Tibial nerve (tissue), 4 donors: ENCODE results near the gene KIF25. TPM values are rescaled to one million over a fixed set of nuclear protein-coding genes. Genes with fewer than 3 reads are reported as not detected.

ENCODE experiments used
- DNase-seq, 2 donors: peaks; one replicate each; pipeline ENCODE4 v3.0.0-alpha.2; 2019; ENCODE audit warnings: low spot score in 2 of 2
- H3K27ac ChIP-seq, 4 donors: fragments of 200-600 bp; sonication (generic) in 3 of 4; one replicate each; pipeline ENCODE4 v1.5.1; 2017 to 2019; ENCODE audit warnings: mild to moderate bottlenecking in 1 of 4
- H3K27me3 ChIP-seq, 2 donors: fragments of 200-600 bp; sonication (generic) in 1 of 2; one replicate each; pipeline versions ENCODE4 v1.5.1 to v1.6.0; 2017 to 2019
- H3K36me3 ChIP-seq, 3 donors: fragments of 200-600 bp; sonication (generic); one replicate each; pipeline ENCODE4 v1.5.1; 2018 to 2019
- H3K4me1 ChIP-seq, 4 donors: fragments of 200-600 bp; sonication (generic) in 3 of 4; one replicate each; pipeline ENCODE4 v1.5.1; 2017 to 2019
- H3K4me3 ChIP-seq, 4 donors: fragments of 200-600 bp; sonication (generic) in 3 of 4; one replicate each; pipeline ENCODE4 v1.5.1; 2017 to 2019; ENCODE audit warnings: mild to moderate bottlenecking in 1 of 4, moderate library complexity in 1 of 4
- H3K9me3 ChIP-seq, 4 donors: fragments of 200-600 bp; sonication (generic) in 3 of 4; one replicate each; pipeline ENCODE4 v1.5.1; 2017 to 2019
- EP300 ChIP-seq, 2 donors: sonication (generic); formaldehyde crosslinking; IDR thresholded peaks; one replicate each; pipeline ENCODE4 v1.6.1; 2017; ENCODE audit warnings: antibody characterized with exemption in 2 of 2, mild to moderate bottlenecking in 1 of 2
- POLR2A ChIP-seq, 2 donors: fragments of 450-650 bp; IDR thresholded peaks; one replicate each; pipeline ENCODE4 v1.6.1; 2017; ENCODE audit warnings: antibody characterized with exemption in 2 of 2, mild to moderate bottlenecking in 2 of 2, moderate library complexity in 2 of 2
- WGBS, 2 donors: methylation state at CpG; one replicate each; pipeline ENCODE4 v1.1.5; 2018; 5-methylcytosine and 5-hydroxymethylcytosine counted together
- total RNA-seq, 4 donors: library from RNA; depleted of rRNA; stranded (reverse); fragments of >200 nt; gene quantifications; one replicate each; pipeline ENCODE4 v1.1.0, GENCODE V29; 2016
- TF ChIP-seq, protein P1 (sequence below), 5 experiments: fragments of 200-600 bp in 3 of 5; fragments of 450-650 bp in 2 of 5; sonication (generic) in 3 of 5; IDR thresholded peaks; one replicate each; pipeline ENCODE4 v1.5.1; 2016 to 2019; ENCODE audit warnings: antibody characterized with exemption in 5 of 5, mild to moderate bottlenecking in 3 of 5, moderate library complexity in 2 of 5

Gene KIF25
- total RNA-seq, 4 donors from 2014 or later = not detected

DNA sequence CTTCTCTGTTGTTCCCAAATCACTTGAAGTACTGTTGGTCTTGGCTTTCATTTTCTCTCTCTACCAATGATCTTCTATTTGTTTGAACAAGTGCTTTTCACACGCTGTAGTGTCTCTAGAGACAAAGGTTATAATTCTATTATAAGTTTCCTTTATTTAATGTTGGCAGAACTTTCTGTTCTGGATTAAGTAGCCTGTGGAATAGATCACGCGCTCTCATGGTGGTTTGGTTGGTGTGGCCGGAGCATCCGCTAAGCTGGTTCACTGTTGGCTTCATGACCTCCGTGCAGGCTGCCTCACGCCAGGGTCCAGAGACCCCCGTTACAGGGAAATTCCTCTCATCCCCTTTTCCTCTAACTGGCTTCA lies 30.9 kb upstream of the KIF25 start:
- Histone ChIP-seq H3K27ac (peak overlapping the region in 3 of 4 donors; percentile 6 to 84 (median 55)), H3K27me3 (no peaks in the 10 kb centered on the region), H3K36me3 (peaks cover 0 to 59% (median 0%) of the 10 kb centered on the region in 3 donors), H3K4me3 (no peak overlapping the region), H3K9me3 (no peaks in the 10 kb centered on the region), H3K4me1 (peaks cover 0 to 18% (median 0%) of the 10 kb centered on the region in 4 donors)
- TF ChIP-seq, protein P1, sequence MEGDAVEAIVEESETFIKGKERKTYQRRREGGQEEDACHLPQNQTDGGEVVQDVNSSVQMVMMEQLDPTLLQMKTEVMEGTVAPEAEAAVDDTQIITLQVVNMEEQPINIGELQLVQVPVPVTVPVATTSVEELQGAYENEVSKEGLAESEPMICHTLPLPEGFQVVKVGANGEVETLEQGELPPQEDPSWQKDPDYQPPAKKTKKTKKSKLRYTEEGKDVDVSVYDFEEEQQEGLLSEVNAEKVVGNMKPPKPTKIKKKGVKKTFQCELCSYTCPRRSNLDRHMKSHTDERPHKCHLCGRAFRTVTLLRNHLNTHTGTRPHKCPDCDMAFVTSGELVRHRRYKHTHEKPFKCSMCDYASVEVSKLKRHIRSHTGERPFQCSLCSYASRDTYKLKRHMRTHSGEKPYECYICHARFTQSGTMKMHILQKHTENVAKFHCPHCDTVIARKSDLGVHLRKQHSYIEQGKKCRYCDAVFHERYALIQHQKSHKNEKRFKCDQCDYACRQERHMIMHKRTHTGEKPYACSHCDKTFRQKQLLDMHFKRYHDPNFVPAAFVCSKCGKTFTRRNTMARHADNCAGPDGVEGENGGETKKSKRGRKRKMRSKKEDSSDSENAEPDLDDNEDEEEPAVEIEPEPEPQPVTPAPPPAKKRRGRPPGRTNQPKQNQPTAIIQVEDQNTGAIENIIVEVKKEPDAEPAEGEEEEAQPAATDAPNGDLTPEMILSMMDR (IDR thresholded peaks at IDR 0.05) = no peak
- TF ChIP-seq EP300 (IDR thresholded peaks at IDR 0.05) = peak; percentile 47 to 48
- DNase-seq = peak in 1 of 2 donors; percentile 28
- WGBS, 2 donors = 75 to 79% methylated on average over 8 of the region's 8 CpGs

DNA sequence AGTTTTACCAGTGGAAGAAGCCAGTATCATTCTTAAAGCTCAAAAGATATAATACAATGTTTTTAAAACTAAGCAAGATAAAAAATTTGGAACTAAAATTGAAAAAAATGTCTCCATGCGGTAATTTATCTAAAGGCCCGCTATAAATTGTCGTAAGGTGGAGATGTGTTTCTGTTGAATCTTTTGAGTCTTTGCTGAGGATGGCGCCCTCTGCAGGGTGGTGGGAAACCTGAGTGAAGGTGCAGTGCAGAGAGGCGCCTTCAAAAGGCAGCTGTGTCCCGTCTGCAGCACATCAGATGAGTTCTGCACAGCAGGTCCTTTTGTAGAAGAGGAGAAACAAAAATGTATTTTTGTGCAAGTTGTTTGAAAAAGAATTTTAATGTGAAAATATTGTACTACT lies 29.4 kb upstream of the KIF25 start:
- DNase-seq = no peak
- Histone ChIP-seq H3K9me3 (no peaks in the 10 kb centered on the region), H3K36me3 (peaks cover 0 to 57% (median 0%) of the 10 kb centered on the region in 3 donors), H3K27me3 (no peaks in the 10 kb centered on the region), H3K4me1 (peaks cover 0 to 18% (median 0%) of the 10 kb centered on the region in 4 donors), H3K4me3 (no peak overlapping the region), H3K27ac (no peak overlapping the region)
- 76 to 82% methylated on average over 6 of the region's 6 CpGs for WGBS, 2 donors
- no peak for TF ChIP-seq EP300 (IDR thresholded peaks at IDR 0.05)
- TF ChIP-seq, protein P1 (IDR thresholded peaks at IDR 0.05) = peak in 2 of 5 experiments; percentile 19 to 22

- Histone ChIP-seq H3K27me3 (no peaks in the 10 kb centered on the region), H3K36me3 (peaks cover 0 to 47% (median 0%) of the 10 kb centered on the region in 3 donors), H3K4me3 (no peak overlapping the region), H3K4me1 (peaks cover 0 to 26% (median 0%) of the 10 kb centered on the region in 4 donors), H3K27ac (peak overlapping the region in 2 of 4 donors; percentile 9 to 34), H3K9me3 (no peaks in the 10 kb centered on the region)
- no peak for TF ChIP-seq EP300 (IDR thresholded peaks at IDR 0.05)
- TF ChIP-seq, protein P1 (IDR thresholded peaks at IDR 0.05) = no peak
- TF ChIP-seq POLR2A (IDR thresholded peaks at IDR 0.05) = no peak
- WGBS, 2 donors = 48 to 52% methylated on average over 10 of the region's 10 CpGs
- DNase-seq = no peak
Observed at GRCh38 chr6:167970230-167970629, 27.2 kb upstream of the KIF25 start.

- 89 to 95% methylated on average over 10 of the region's 10 CpGs for WGBS, 2 donors
- no peak for TF ChIP-seq EP300 (IDR thresholded peaks at IDR 0.05)
- no peak for TF ChIP-seq POLR2A (IDR thresholded peaks at IDR 0.05)
- TF ChIP-seq, protein P1 (IDR thresholded peaks at IDR 0.05) = no peak
- DNase-seq = no peak
- Histone ChIP-seq H3K27me3 (no peaks in the 10 kb centered on the region), H3K4me3 (no peak overlapping the region), H3K4me1 (peaks cover 0 to 15% (median 0%) of the 10 kb centered on the region in 4 donors), H3K27ac (no peak overlapping the region), H3K9me3 (no peaks in the 10 kb centered on the region), H3K36me3 (peaks cover 0 to 30% (median 0%) of the 10 kb centered on the region in 3 donors)
Observed at GRCh38 chr6:167972193-167972592, 25.3 kb upstream of the KIF25 start.

- Histone ChIP-seq H3K27ac (no peak overlapping the region), H3K4me3 (no peak overlapping the region), H3K27me3 (no peaks in the 10 kb centered on the region), H3K4me1 (peaks cover 0 to 15% (median 0%) of the 10 kb centered on the region in 4 donors), H3K36me3 (peaks cover 0 to 24% (median 0%) of the 10 kb centered on the region in 3 donors), H3K9me3 (no peaks in the 10 kb centered on the region)
- 78 to 81% methylated on average over 9 of the region's 9 CpGs for WGBS, 2 donors
- no peak for DNase-seq
- TF ChIP-seq, protein P1 (IDR thresholded peaks at IDR 0.05) = no peak
- no peak for TF ChIP-seq POLR2A (IDR thresholded peaks at IDR 0.05)
Observed at GRCh38 chr6:167973148-167973885, 24.2 kb upstream of the KIF25 start.
